Neutrophil (primary cell): ENCODE results near the gene KLHL24.
"Not testable (repeated sequence)": the region's sequence is repeated elsewhere in the genome, so short reads cannot be mapped to it uniquely, and the experiment has no call there.

Experiments
- H3K27ac ChIP-seq: fragments of 200-600 bp; sonication (generic); 2 replicates; pipeline ENCODE4 v1.5.1; 2016; ENCODE audit warnings: mild to moderate bottlenecking, moderate library complexity
- H3K27me3 ChIP-seq: fragments of 200-600 bp; sonication (generic); 2 replicates; pipeline ENCODE4 v1.6.0; 2016; ENCODE audit warnings: mild to moderate bottlenecking
- H3K36me3 ChIP-seq: fragments of 200-600 bp; sonication (generic); 2 replicates; pipeline ENCODE4 v1.5.1; 2017
- H3K4me1 ChIP-seq, 2 experiments: fragments of 200-600 bp in 1 of 2; sonication (generic) in 1 of 2; 1 replicate in 1 of 2; 2 replicates in 1 of 2; pipeline versions ENCODE4 v1.5.1 to v1.6.1; 2013 to 2016; ENCODE audit warnings: low read depth in 1 of 2, low read length in 1 of 2, mild to moderate bottlenecking in 1 of 2, moderate library complexity in 1 of 2; ENCODE audit not compliant: control insufficient read depth in 1 of 2, insufficient read depth in 1 of 2
- H3K4me3 ChIP-seq, 2 experiments: fragments of 200-600 bp in 1 of 2; sonication (generic) in 1 of 2; 1 replicate in 1 of 2; 2 replicates in 1 of 2; pipeline ENCODE4 v1.5.1; 2013 to 2016; ENCODE audit warnings: low read depth in 1 of 2, low read length in 1 of 2, mild to moderate bottlenecking in 1 of 2, moderate library complexity in 1 of 2
- H3K9me3 ChIP-seq: fragments of 200-600 bp; sonication (generic); 2 replicates; pipeline ENCODE4 v1.5.1; 2016
- CTCF ChIP-seq: fragments of 200-600 bp; sonication (generic); IDR thresholded peaks from 2 replicates; pipeline ENCODE4 v1.5.1; 2016; ENCODE audit warnings: antibody characterized with exemption

The KLHL24 gene

GRCh38 chr3:183619010-183619409, 16.4 kb upstream of the KLHL24 start:
- Histone ChIP-seq H3K4me1 (no peaks in the 10 kb centered on the region), H3K27ac (no peak overlapping the region)
- TF ChIP-seq CTCF: no peak

GRCh38 chr3:183619624-183620251, 15.7 kb upstream of the KLHL24 start:
- TF ChIP-seq CTCF: no peak

More at GRCh38 chr3:183619010-183619409, 16.4 kb upstream of the KLHL24 start:
- H3K27me3 ChIP-seq: no peaks in the 10 kb centered on the region
- no peaks in the 10 kb centered on the region for H3K36me3 ChIP-seq
- H3K4me3 ChIP-seq: no peak overlapping the region
- no peaks in the 10 kb centered on the region for H3K9me3 ChIP-seq

GRCh38 chr3:183620252-183620628, 15.2 kb upstream of the KLHL24 start:
- Histone ChIP-seq H3K36me3 (no peaks in the 10 kb centered on the region), H3K4me3 (no peak overlapping the region), H3K9me3 (no peaks in the 10 kb centered on the region), H3K27ac (no peak overlapping the region), H3K4me1 (no peaks in the 10 kb centered on the region), H3K27me3 (no peaks in the 10 kb centered on the region)
- no peak for TF ChIP-seq CTCF

More at GRCh38 chr3:183619624-183620251, 15.7 kb upstream of the KLHL24 start:
- H3K36me3 ChIP-seq: no peaks in the 10 kb centered on the region
- no peaks in the 10 kb centered on the region for H3K9me3 ChIP-seq
- H3K4me1 ChIP-seq: no peaks in the 10 kb centered on the region
- H3K27ac ChIP-seq: no peak overlapping the region
- no peak overlapping the region for H3K4me3 ChIP-seq
- H3K27me3 ChIP-seq: no peaks in the 10 kb centered on the region

GRCh38 chr3:183622473-183622872, 12.9 kb upstream of the KLHL24 start:
- H3K4me1 ChIP-seq, H3K27me3 ChIP-seq, H3K27ac ChIP-seq, H3K4me3 ChIP-seq, H3K9me3 ChIP-seq, H3K36me3 ChIP-seq: not testable (repeated sequence)

- no peaks in the 10 kb centered on the region for H3K27me3 ChIP-seq
- TF ChIP-seq CTCF: no peak
- no peak overlapping the region for H3K4me3 ChIP-seq
- H3K27ac ChIP-seq: no peak overlapping the region
- no peaks in the 10 kb centered on the region for H3K4me1 ChIP-seq
- no peaks in the 10 kb centered on the region for H3K36me3 ChIP-seq
- H3K9me3 ChIP-seq: no peaks in the 10 kb centered on the region
These were observed 8.4 kb upstream of the KLHL24 start for GRCh38 chr3:183626877-183627594.

GRCh38 chr3:183629546-183630301, 5.7 kb upstream of the KLHL24 start:
- no peak for TF ChIP-seq CTCF
- Histone ChIP-seq H3K27ac (no peak overlapping the region), H3K4me3 (no peak overlapping the region), H3K4me1 (peaks cover under 1 to 1% of the 10 kb centered on the region in 2 experiments), H3K36me3 (no peaks in the 10 kb centered on the region), H3K9me3 (no peaks in the 10 kb centered on the region), H3K27me3 (no peaks in the 10 kb centered on the region)
